Left renal cortex interstitium (tissue), 4 donors: ENCODE measurements around the gene PTPN1. TPM values are rescaled to one million over a fixed set of nuclear protein-coding genes. Genes with fewer than 3 reads are reported as not detected.
"Not testable (repeated sequence)": the region's sequence is repeated elsewhere in the genome, so short reads cannot be mapped to it uniquely, and the experiment has no call there.

Source experiments
- DNase-seq, 4 donors: peaks; one replicate each; pipeline ENCODE4 v3.0.0-alpha.2; 2013; ENCODE audit warnings: low read depth in 4 of 4, low spot score in 2 of 4, missing footprints in 1 of 4
- polyA plus RNA-seq, 4 donors: library from polyadenylated mRNA; unstranded; fragments of 120-200 nt; gene quantifications; one replicate each; pipeline ENCODE4 v1.2.1, GENCODE V29; 2013; ENCODE audit not compliant: insufficient read length in 4 of 4

Gene PTPN1
- polyA plus RNA-seq, 4 donors = 31.3 to 33.6 (median 32.4) TPM

- DNase-seq = no peak
These were observed 75.5 kb downstream of the PTPN1 start for GRCh38 chr20:50585678-50586077.

- no peak for DNase-seq
These were observed 76.5 kb downstream of the PTPN1 start for GRCh38 chr20:50586531-50587232.

- no peak for DNase-seq
These were observed 77.2 kb downstream of the PTPN1 start for GRCh38 chr20:50587291-50587961.

GRCh38 chr20:50588034-50588736, 78.0 kb downstream of the PTPN1 start:
- DNase-seq = no peak

- DNase-seq = no peak
These were observed 79.6 kb downstream of the PTPN1 start for GRCh38 chr20:50589548-50590347.

GRCh38 chr20:50590348-50590664, 80.1 kb downstream of the PTPN1 start:
- DNase-seq = no peak

GRCh38 chr20:50591233-50591852, 81.2 kb downstream of the PTPN1 start:
- no peak for DNase-seq

GRCh38 chr20:50592282-50593004, 82.3 kb downstream of the PTPN1 start:
- no peak for DNase-seq

GRCh38 chr20:50593005-50593335, 82.8 kb downstream of the PTPN1 start:
- DNase-seq = no peak

- no peak for DNase-seq
These were observed 84.0 kb downstream of the PTPN1 start for GRCh38 chr20:50594231-50594590.

GRCh38 chr20:50594591-50595432, 84.6 kb downstream of the PTPN1 start:
- DNase-seq = no peak

GRCh38 chr20:50595433-50595895, 85.3 kb downstream of the PTPN1 start:
- no peak for DNase-seq

GRCh38 chr20:50595988-50596693, 86.0 kb downstream of the PTPN1 start:
- no peak for DNase-seq

GRCh38 chr20:50596694-50597021, 86.5 kb downstream of the PTPN1 start:
- DNase-seq = no peak

GRCh38 chr20:50597406-50597969, 87.3 kb downstream of the PTPN1 start:
- no peak for DNase-seq

GRCh38 chr20:50598074-50598473, 87.9 kb downstream of the PTPN1 start:
- DNase-seq = no peak

- not testable (repeated sequence) for DNase-seq
These were observed 88.6 kb downstream of the PTPN1 start for GRCh38 chr20:50598768-50599167.

GRCh38 chr20:50600281-50600895, 90.2 kb downstream of the PTPN1 start:
- no peak for DNase-seq
